Measurements from ENCODE around the gene HDDC2. TPM values are rescaled to one million over a fixed set of nuclear protein-coding genes. Genes with fewer than 3 reads are reported as not detected.
A peak's percentile ranks its signal among the peaks of the same experiment; 100 is the strongest.

The HDDC2 gene
- total RNA-seq, 4 donors from 2014 or later: 62.7 to 88.3 (median 73.1) TPM

GRCh38 chr6:125231574-125232343 is 70.0 kb downstream of the HDDC2 start:
- ATAC-seq (ENCODE audit: low FRiP score) (no peak), DNase-seq (ENCODE audit: low spot score) (no peak)
- TF ChIP-seq CTCF (IDR thresholded peaks at IDR 0.05): no peak

- ATAC-seq (ENCODE audit: low FRiP score) (peak; percentile 26), DNase-seq (ENCODE audit: low spot score) (no peak)
- no peak for TF ChIP-seq CTCF (IDR thresholded peaks at IDR 0.05)
These were observed 70.6 kb downstream of the HDDC2 start for GRCh38 chr6:125231133-125231532.

- TF ChIP-seq CTCF (IDR thresholded peaks at IDR 0.05): no peak
- peak; percentile 54 for ATAC-seq (ENCODE audit: low FRiP score)
- DNase-seq (ENCODE audit: low spot score): no peak
These were observed 71.1 kb downstream of the HDDC2 start for GRCh38 chr6:125230674-125231073.

GRCh38 chr6:125228981-125229479 is 72.7 kb downstream of the HDDC2 start:
- TF ChIP-seq CTCF (IDR thresholded peaks at IDR 0.05): no peak
- ATAC-seq (ENCODE audit: low FRiP score): no peak

GRCh38 chr6:125227244-125227643 is 74.5 kb downstream of the HDDC2 start:
- ATAC-seq (ENCODE audit: low FRiP score): no peak
- DNase-seq (ENCODE audit: low spot score): no peak
- no peak for TF ChIP-seq CTCF (IDR thresholded peaks at IDR 0.05)

More at GRCh38 chr6:125228981-125229479, 72.7 kb downstream of the HDDC2 start:
- DNase-seq (ENCODE audit: low spot score): no peak

Other genes starting within 250 kb of the HDDC2 start
- 100 to 1,000 TPM in 1 of 4 donors, 10 to 100 TPM in 3; 59.1 to 150 (median 68.4) TPM for gene TPD52L1, start 148.2 kb downstream of the HDDC2 start, total RNA-seq

Data from omental fat pad (tissue), 4 donors.